GM23338 (cell line): ENCODE data around the gene PDLIM5. TPM values are rescaled to one million over a fixed set of nuclear protein-coding genes. Genes with fewer than 3 reads are reported as not detected.

ENCODE experiments used
- ATAC-seq: fragments of 200-7000 bp; cut with Tn5 transposase; 3 replicates; pipeline ENCODE4 v1.9.1; 2020
- DNase-seq: peaks from one replicate; pipeline ENCODE4 v3.0.0-alpha.2; 2015; ENCODE audit warnings: low spot score
- H2AFZ ChIP-seq: fragments of 200-600 bp; sonication (generic); 2 replicates; pipeline ENCODE4 v1.8.0; 2016; ENCODE audit warnings: antibody characterized with exemption, mild to moderate bottlenecking, moderate library complexity
- H3F3A ChIP-seq: fragments of 200-600 bp; sonication (generic); replicated peaks from 2 replicates; pipeline ENCODE4 v1.8.0; 2017; ENCODE audit warnings: antibody characterized with exemption, mixed run types, low read depth
- H3K27ac ChIP-seq: fragments of 200-600 bp; sonication (generic); 2 replicates; pipeline ENCODE4 v1.6.1; 2016; ENCODE audit warnings: low read depth
- H3K27me3 ChIP-seq: fragments of 200-600 bp; sonication (generic); 2 replicates; pipeline ENCODE4 v1.8.0; 2016; ENCODE audit warnings: mild to moderate bottlenecking, mixed run types, moderate library complexity; ENCODE audit not compliant: insufficient read depth
- H3K36me3 ChIP-seq: fragments of 200-600 bp; sonication (generic); 2 replicates; pipeline ENCODE4 v1.8.0; 2016; ENCODE audit warnings: mild to moderate bottlenecking; ENCODE audit not compliant: insufficient read depth
- H3K4me1 ChIP-seq: fragments of 200-600 bp; sonication (generic); 2 replicates; pipeline ENCODE4 v1.8.0; 2016; ENCODE audit warnings: mild to moderate bottlenecking, moderate library complexity; ENCODE audit not compliant: insufficient read depth
- H3K4me2 ChIP-seq: fragments of 200-600 bp; sonication (generic); 2 replicates; pipeline ENCODE4 v1.7.1; 2017; ENCODE audit warnings: mixed run types
- H3K4me3 ChIP-seq: fragments of 200-600 bp; sonication (generic); 2 replicates; pipeline ENCODE4 v1.6.1; 2016; ENCODE audit warnings: mixed run types
- H3K79me2 ChIP-seq: fragments of 200-600 bp; sonication (generic); replicated peaks from 2 replicates; pipeline ENCODE4 v1.8.0; 2017; ENCODE audit warnings: mild to moderate bottlenecking; ENCODE audit not compliant: insufficient read depth
- H3K9me2 ChIP-seq: fragments of 200-600 bp; sonication (generic); 2 replicates; pipeline ENCODE4 v1.8.0; 2017; ENCODE audit not compliant: insufficient read depth
- H4K20me1 ChIP-seq: fragments of 200-600 bp; sonication (generic); replicated peaks from 2 replicates; pipeline ENCODE4 v1.8.0; 2017; ENCODE audit warnings: mild to moderate bottlenecking; ENCODE audit not compliant: insufficient read depth
- H3K27ac Mint-ChIP-seq: 2 replicates; pipeline ENCODE4 v1.8.0; 2020; ENCODE audit warnings: inconsistent platforms, mild to moderate bottlenecking, moderate library complexity, mixed read lengths
- H3K27me3 Mint-ChIP-seq: 3 replicates; pipeline ENCODE4 v1.8.0; 2022; ENCODE audit warnings: low read depth, mild to moderate bottlenecking, moderate library complexity, mixed read lengths, inconsistent platforms; ENCODE audit not compliant: insufficient read depth, poor library complexity
- H3K36me3 Mint-ChIP-seq: 3 replicates; pipeline ENCODE4 v1.8.0; 2021; ENCODE audit warnings: low read depth, mild to moderate bottlenecking, inconsistent platforms, moderate library complexity, mixed read lengths
- H3K4me1 Mint-ChIP-seq: 3 replicates; pipeline ENCODE4 v1.8.0; 2020; ENCODE audit warnings: mild to moderate bottlenecking, inconsistent platforms, mixed read lengths
- H3K4me3 Mint-ChIP-seq: 3 replicates; pipeline ENCODE4 v1.8.0; 2021; ENCODE audit warnings: moderate library complexity, mild to moderate bottlenecking, inconsistent platforms, mixed read lengths
- H3K9me3 Mint-ChIP-seq: 3 replicates; pipeline ENCODE4 v1.8.0; 2020; ENCODE audit warnings: moderate library complexity, mild to moderate bottlenecking, inconsistent platforms, mixed read lengths
- CREB1 ChIP-seq: fragments of 250-450 bp; sonication (Bioruptor Pico); IDR thresholded peaks from 2 replicates; pipeline ENCODE4 v1.5.0; 2020; ENCODE audit warnings: low read depth, mild to moderate bottlenecking, moderate library complexity
- CTCF ChIP-seq, 2 experiments: fragments of 200-600 bp in 1 of 2; sonication (generic) in 1 of 2; conservative IDR thresholded peaks; 2 replicates each; pipeline versions ENCODE4 v1.5.1 to v1.6.1; 2016 to 2017; ENCODE audit warnings: antibody characterized with exemption in 2 of 2, low read depth in 2 of 2, mild to moderate bottlenecking in 2 of 2, moderate library complexity in 1 of 2
- ETS1 ChIP-seq: IDR thresholded peaks from 2 replicates; pipeline ENCODE4 v1.6.1; 2016; ENCODE audit warnings: antibody characterized with exemption
- EZH2phosphoT487 ChIP-seq: fragments of 200-600 bp; sonication (generic); IDR thresholded peaks from one replicate; pipeline ENCODE4 v1.8.1; 2018; ENCODE audit warnings: antibody characterized with exemption; ENCODE audit not compliant: unreplicated experiment
- JUNB ChIP-seq: IDR thresholded peaks from one replicate; pipeline ENCODE4 v1.6.1; 2016; ENCODE audit warnings: antibody characterized with exemption; ENCODE audit not compliant: unreplicated experiment
- NANOG ChIP-seq: IDR thresholded peaks from 2 replicates; pipeline ENCODE4 v1.6.1; 2016; ENCODE audit warnings: antibody characterized with exemption, borderline replicate concordance
- POLR2AphosphoS5 ChIP-seq: IDR thresholded peaks from 2 replicates; pipeline ENCODE4 v1.6.1; 2016; ENCODE audit warnings: antibody characterized with exemption, low read depth
- REST ChIP-seq: IDR thresholded peaks from one replicate; pipeline ENCODE4 v1.6.1; 2018; ENCODE audit warnings: antibody characterized with exemption; ENCODE audit not compliant: unreplicated experiment
- STAT1 ChIP-seq: IDR thresholded peaks from one replicate; pipeline ENCODE4 v1.6.1; 2016; ENCODE audit warnings: antibody characterized with exemption; ENCODE audit not compliant: unreplicated experiment
- ZNF114 ChIP-seq: fragments of 250-450 bp; sonication (Bioruptor Pico); IDR thresholded peaks from 2 replicates; pipeline ENCODE4 v1.5.0; 2020; ENCODE audit warnings: mild to moderate bottlenecking, moderate library complexity
- ZNF462 ChIP-seq: fragments of 250-450 bp; sonication (Bioruptor Pico); IDR thresholded peaks from 2 replicates; pipeline ENCODE4 v1.5.0; 2020; ENCODE audit warnings: mild to moderate bottlenecking, moderate library complexity
- polyA plus RNA-seq: library from polyadenylated mRNA; unstranded; fragments of >200 nt; fragmentation: Nextera tagmentation; extraction: Ambion mirVana; gene quantifications from 2 replicates; pipeline ENCODE4 v1.2.1, GENCODE V29; 2016
- total RNA-seq: library from RNA; depleted of rRNA; stranded (reverse); fragments of >200 nt; shearing (Covaris generic); gene quantifications from 2 replicates; pipeline ENCODE4 v1.2.3, GENCODE V29; 2014

The PDLIM5 gene
- total and polyA plus RNA-seq, 2 experiments from 2014 or later: 45.2 to 53.0 TPM

- H3K4me3 Mint-ChIP-seq: no peak overlapping the region
- Histone ChIP-seq H3K4me2 (no peak overlapping the region), H3K79me2 (no peaks in the 10 kb centered on the region), H2AFZ (no peak overlapping the region), H3K27me3 (no peaks in the 10 kb centered on the region), H3K4me3 (no peak overlapping the region), H3F3A (no peaks in the 10 kb centered on the region), H3K36me3 (no peaks in the 10 kb centered on the region), H4K20me1 (no peaks in the 10 kb centered on the region), H3K9me2 (no peaks in the 10 kb centered on the region), H3K4me1 (peaks cover 30% of the 10 kb centered on the region), H3K27ac (no peak overlapping the region)
- H3K27ac Mint-ChIP-seq: no peak overlapping the region
- no peaks in the 10 kb centered on the region for H3K9me3 Mint-ChIP-seq
- TF ChIP-seq CTCF (conservative IDR thresholded peaks at IDR 0.05; ENCODE audit: low read depth in 2 of 2): no peak
- no peak for TF ChIP-seq NANOG
- TF ChIP-seq REST: no peak
- no peak for TF ChIP-seq ZNF462 (CRISPR knock-in tag)
- TF ChIP-seq CREB1 (CRISPR knock-in tag): no peak
- TF ChIP-seq EZH2phosphoT487: no peak
- no peak for TF ChIP-seq ZNF114
- no peak for TF ChIP-seq STAT1
- TF ChIP-seq POLR2AphosphoS5: no peak
- TF ChIP-seq ETS1: no peak
- TF ChIP-seq JUNB: no peak
- no peaks in the 10 kb centered on the region for H3K27me3 Mint-ChIP-seq
- H3K4me1 Mint-ChIP-seq: peaks cover 18% of the 10 kb centered on the region; the same call in 2 of the 3 replicates
- ATAC-seq (no peak), DNase-seq (no peak)
- H3K36me3 Mint-ChIP-seq: peaks cover 3% of the 10 kb centered on the region; the same call in 2 of the 3 replicates
Measured at GRCh38 chr4:94550352-94550751, 98.6 kb downstream of the PDLIM5 start.
